Stimulated activated CD4-positive, alpha-beta T cell treated with anti-CD3 and anti-CD28 coated beads, Interleukin-12 subunit alpha, Interleukin-12 subunit beta, amount 100 ng/mL, for 4 hours (primary cell): ENCODE data around the gene HPRT1.
"Not testable (repeated sequence)": the region's sequence is repeated elsewhere in the genome, so short reads cannot be mapped to it uniquely, and the experiment has no call there.

Experiments used
- DNase-seq: peaks from one replicate; pipeline ENCODE4 v3.0.0-alpha.2; 2020

Gene HPRT1, protein sequence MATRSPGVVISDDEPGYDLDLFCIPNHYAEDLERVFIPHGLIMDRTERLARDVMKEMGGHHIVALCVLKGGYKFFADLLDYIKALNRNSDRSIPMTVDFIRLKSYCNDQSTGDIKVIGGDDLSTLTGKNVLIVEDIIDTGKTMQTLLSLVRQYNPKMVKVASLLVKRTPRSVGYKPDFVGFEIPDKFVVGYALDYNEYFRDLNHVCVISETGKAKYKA

DNA sequence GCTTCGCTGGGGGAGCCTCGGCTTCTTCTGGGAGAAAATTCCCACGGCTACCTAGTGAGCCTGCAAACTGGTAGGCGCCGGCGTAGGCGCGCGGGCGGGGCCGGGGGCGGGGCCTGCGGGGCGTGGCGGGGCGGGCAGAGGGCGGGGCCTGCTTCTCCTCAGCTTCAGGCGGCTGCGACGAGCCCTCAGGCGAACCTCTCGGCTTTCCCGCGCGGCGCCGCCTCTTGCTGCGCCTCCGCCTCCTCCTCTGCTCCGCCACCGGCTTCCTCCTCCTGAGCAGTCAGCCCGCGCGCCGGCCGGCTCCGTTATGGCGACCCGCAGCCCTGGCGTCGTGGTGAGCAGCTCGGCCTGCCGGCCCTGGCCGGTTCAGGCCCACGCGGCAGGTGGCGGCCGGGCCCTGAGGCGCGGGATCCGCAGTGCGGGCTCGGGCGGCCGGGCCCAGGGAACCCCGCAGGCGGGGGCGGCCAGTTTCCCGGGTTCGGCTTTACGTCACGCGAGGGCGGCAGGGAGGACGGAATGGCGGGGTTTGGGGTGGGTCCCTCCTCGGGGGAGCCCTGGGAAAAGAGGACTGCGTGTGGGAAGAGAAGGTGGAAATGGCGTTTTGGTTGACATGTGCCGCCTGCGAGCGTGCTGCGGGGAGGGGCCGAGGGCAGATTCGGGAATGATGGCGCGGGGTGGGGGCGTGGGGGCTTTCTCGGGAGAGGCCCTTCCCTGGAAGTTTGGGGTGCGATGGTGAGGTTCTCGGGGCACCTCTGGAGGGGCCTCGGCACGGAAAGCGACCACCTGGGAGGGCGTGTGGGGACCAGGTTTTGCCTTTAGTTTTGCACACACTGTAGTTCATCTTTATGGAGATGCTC, at the start of gene HPRT1:
Gene HPRT1, plus strand, starts transcription at position 161 of the 857 bp plus-strand sequence. Its CDS starts 147 bp downstream, at position 308.
- DNase-seq = peak; percentile 73

DNA sequence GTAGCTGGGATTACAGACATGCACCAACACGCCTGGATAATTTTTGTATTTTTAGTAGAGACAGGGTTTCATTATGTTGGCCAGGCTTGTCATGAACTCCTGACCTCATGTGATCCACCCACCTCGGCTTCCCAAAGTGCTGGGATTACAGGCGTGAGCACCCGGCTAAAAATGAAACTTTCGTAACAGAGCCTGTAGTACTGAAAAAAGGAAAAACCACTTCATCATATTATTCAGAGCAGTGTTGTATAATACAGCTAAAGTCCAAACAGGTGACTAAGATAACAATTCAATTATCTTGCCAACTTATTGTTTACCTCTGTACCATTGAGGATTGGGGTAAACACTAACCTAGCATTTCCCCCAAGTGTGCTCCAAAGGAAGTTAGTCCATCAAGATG, 43.9 kb upstream of the HPRT1 start:
- no peak for DNase-seq

DNA sequence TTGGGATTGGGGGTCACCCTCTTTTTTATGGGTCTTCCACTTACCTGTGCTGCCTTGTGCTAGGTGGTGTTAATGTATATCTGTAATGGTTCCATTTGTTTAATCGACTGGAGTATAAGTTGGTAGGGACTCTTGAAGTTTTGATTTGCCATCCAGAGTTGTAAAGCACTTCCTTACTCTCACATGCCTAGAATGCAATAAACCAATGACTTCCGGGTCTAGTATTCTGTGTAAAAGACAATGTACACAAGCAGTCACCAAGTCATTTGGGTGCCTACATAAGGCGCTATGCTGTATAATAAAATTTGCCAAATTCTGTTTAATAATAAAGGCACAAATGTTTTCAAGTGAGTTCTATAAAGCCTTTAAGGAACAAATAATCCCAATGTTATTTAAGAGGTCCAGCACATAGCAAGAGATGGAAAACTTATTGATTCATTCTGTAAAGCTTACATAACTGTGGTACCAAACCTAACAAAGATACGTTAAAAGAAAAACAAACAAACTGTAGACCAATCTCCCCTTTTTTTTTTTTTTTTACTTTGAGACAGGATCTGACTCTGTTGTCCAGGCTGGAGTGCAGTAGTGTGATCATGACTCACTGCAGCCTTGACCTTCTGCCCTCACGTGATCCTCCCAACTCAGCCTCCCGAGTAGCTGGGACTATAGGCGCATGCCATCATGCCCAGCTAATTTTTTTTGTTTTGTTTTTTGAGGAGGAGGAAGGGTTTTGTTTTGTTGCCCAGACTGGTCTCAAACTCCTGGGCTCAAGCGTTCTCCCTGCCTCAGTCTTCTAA, 41.5 kb upstream of the HPRT1 start:
- DNase-seq = no peak

DNA sequence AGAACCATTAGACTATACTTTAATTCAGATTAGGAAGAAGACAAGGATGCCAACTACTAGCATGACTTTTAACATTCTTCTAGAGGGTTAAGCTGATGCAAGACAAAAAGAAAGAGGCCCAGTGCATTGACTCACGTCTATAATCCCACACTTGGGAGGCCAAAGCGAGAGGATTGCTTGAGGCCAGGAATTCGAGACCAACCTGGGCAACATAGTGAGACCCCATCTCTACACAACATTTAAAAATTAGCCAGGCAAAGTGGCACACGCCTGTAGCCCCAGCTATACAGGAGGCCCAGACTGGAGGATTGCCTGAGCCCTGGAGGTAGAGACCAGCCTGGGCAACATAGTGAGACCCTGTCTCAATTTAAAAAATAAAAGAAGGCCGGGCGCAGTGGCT, 40.2 kb upstream of the HPRT1 start:
- DNase-seq = no peak

DNA sequence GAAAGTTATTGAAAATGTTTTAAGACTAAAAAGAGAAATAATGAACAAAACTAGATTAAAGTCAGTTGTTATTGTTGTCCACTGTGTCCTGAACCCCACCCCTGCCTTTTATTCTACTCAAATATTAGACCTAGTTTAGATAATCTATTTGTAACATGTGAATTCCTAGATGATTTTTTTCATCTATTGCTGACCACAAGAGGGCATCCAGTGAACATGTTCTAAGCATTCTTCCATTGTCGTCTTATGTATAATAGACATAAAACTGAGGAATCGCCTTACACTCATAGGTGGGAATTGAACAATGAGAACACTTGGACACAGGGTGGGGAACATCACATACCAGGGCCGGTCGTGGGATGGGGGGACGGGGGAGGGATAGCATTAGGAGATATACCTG, 36.4 kb upstream of the HPRT1 start:
- no peak for DNase-seq

- DNase-seq = no peak
Measured at GRCh38 chrX:134426281-134426680, 33.7 kb upstream of the HPRT1 start.

DNA sequence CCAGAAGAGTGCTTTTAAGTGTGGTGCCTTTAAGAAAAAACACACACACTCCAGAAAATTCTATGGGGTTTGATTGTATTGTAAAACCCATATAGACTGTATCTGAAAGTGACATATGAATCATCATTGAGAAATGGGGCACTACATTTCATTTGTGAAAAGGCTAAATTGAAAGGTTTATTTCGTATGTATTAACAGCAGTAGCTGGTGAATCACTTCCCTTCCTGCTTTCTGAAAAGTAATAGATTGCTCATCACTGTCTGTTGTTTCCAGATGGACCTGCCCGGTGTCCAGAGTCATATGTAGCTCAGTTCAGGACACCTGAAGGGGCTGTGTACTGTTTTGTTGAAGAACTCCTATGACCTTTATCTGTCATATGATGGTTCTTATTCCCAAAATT, 28.1 kb upstream of the HPRT1 start:
- no peak for DNase-seq

GRCh38 chrX:134435894-134436293, 24.1 kb upstream of the HPRT1 start:
- DNase-seq = no peak

DNA sequence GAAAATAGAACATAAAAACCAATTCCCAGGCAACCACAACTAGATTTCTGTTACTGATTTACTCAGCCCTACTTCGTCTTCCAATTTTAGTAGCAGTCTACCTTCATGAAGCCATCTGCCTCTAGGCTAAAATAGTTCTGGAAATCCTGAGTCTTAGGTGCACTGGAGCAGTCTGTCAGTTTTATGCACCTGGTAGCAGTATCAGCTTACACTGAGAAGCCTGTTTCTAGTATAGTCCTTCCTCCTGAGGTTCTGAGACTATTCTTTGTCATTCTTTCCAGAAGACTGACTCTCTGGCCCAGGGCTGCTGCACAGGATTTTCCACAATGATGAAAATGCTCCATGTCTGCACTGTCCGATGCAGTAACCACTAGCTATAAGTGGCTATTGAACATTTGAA, 16.9 kb upstream of the HPRT1 start:
- no peak for DNase-seq

- DNase-seq = no peak
Measured at GRCh38 chrX:134443461-134443860, 16.5 kb upstream of the HPRT1 start.

DNA sequence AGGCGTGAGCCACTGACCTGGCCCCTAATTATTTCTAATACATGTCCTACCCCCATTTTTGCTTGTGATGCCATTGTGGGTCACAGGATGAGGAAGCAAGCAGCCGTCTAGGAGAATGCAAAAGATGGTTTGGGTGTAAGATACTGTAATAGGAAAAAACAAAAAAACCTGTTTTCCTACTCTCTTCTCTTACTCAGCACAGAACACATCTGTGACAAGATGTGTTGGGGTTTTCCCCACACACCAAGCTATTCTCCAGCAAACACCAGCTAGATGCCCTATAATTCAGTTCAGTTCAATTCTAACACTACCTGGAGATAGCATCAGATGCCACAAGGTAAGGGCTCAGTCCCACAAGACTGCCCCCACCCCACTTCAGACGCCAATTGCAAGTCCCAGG, 15.3 kb upstream of the HPRT1 start:
- no peak for DNase-seq

GRCh38 chrX:134452596-134452995, 7.4 kb upstream of the HPRT1 start:
- no peak for DNase-seq

DNA sequence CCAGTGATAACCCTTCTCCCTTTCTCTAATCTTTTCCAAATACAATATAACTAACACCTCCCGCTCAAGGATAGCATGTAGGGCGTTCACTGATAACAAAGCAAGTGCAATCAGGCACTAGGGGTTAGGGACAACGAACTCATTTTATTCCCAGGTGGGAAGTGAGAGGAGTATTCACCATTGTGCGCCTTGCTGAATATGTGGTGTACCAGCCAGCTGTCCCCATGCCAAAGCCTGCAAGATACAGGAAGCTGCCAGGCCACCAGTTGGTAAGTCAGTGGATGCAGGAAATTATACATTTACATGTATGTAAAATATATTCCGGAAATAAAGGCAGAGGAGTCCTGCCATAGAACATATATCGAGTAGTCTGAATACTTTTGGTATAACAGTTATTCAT, 6.3 kb upstream of the HPRT1 start:
- DNase-seq = no peak

GRCh38 chrX:134454506-134454905, 5.5 kb upstream of the HPRT1 start:
- DNase-seq = no peak

DNA sequence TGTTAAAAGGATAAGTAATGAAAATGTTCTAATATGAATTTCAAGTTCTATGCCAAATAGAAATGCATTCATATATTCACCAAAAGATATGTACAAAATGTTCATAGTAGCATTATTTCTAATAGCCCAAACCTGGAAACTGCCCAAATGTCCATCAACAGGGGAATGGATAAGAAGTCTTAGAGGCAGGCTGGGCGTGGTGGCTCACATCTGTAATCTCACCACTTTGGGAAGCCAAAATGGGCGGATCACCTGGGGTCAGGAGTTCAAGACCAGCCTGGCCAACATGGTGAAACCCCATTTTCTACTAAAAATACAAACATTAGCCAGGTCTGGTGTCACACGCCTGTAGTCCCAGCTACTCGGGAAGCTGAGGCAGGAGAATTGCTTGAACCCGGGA, 2.3 kb upstream of the HPRT1 start:
- DNase-seq = no peak

DNA sequence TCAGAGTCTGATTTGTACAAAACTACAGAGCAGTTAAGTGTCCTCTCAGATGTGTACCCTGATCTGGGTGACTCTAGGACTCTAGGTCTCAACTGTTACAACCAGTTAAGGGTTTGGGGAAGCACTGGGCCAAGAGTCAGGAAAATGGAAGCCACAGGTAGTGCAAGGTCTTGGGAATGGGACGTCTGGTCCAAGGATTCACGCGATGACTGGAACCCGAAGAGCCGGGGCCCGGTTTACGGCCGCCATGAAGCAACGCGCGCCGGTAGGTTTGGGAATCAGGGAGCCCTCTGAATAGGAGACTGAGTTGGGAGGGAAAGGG, 321 bp upstream of the HPRT1 start:
- DNase-seq = no peak

- no peak for DNase-seq
Measured at GRCh38 chrX:134460862-134461220, 876 bp downstream of the HPRT1 start.

DNA sequence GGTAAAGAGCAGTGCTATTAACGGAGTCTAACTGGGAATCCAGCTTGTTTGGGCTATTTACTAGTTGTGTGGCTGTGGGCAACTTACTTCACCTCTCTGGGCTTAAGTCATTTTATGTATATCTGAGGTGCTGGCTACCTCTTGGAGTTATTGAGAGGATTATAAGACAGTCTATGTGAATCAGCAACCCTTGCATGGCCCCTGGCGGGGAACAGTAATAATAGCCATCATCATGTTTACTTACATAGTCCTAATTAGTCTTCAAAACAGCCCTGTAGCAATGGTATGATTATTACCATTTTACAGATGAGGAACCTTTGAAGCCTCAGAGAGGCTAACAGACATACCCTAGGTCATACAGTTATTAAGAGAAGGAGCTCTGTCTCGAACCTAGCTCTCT, 1.5 kb downstream of the HPRT1 start:
- no peak for DNase-seq

GRCh38 chrX:134462927-134463326, 3.0 kb downstream of the HPRT1 start:
- no peak for DNase-seq

- not testable (repeated sequence) for DNase-seq
Measured at GRCh38 chrX:134464453-134464852, 4.5 kb downstream of the HPRT1 start.

DNA sequence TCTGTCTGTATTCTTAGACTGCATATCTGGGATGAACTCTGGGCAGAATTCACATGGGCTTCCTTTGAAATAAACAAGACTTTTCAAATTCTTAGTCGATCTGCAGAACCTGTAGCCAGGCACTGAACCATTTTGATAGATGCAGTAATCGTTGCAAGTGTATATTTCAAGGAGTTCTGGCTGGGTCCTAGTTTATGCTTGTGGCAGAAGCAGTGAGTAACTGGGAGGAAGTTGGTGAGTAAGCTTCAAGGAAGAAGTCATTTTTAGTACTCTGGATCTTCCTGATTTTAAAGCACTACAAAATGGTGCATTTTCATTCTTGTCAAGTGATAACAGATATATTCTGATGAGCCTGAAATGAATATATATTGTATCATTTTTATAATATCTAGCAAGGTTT, 9.5 kb downstream of the HPRT1 start:
- no peak for DNase-seq

DNA sequence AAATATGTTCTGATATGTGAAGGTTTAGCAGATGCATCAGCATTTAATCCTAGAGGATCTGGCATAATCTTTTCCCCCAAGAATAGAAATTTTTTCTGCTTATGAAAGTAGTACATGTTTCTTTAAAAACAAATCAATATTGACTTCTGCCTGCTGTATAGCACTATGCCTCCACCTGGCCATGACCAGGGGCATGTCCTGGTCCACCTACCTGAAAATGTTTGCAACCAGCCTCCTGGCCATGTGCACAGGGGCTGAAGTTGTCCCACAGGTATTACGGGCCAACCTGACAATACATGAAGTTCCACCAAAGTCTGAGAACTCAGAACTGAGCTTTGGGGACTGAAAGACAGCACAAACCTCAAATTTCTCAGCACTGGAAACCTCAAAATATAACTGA, 10.0 kb downstream of the HPRT1 start:
- DNase-seq = no peak

- no peak for DNase-seq
Measured at GRCh38 chrX:134472041-134472440, 12.1 kb downstream of the HPRT1 start.

DNA sequence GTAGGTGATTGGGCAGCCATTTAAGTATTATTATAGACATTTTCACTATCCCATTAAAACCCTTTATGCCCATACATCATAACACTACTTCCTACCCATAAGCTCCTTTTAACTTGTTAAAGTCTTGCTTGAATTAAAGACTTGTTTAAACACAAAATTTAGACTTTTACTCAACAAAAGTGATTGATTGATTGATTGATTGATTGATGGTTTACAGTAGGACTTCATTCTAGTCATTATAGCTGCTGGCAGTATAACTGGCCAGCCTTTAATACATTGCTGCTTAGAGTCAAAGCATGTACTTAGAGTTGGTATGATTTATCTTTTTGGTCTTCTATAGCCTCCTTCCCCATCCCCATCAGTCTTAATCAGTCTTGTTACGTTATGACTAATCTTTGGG, 16.3 kb downstream of the HPRT1 start:
- no peak for DNase-seq
